GM19099 (cell line): ENCODE results near the gene GPR158.

Source experiments
- POLR2A ChIP-seq: IDR thresholded peaks from 3 replicates; pipeline ENCODE4 v1.6.1; 2011; ENCODE audit warnings: low read depth; ENCODE audit not compliant: insufficient read length; ENCODE audit errors: extremely low read depth

GPR158 gene

DNA sequence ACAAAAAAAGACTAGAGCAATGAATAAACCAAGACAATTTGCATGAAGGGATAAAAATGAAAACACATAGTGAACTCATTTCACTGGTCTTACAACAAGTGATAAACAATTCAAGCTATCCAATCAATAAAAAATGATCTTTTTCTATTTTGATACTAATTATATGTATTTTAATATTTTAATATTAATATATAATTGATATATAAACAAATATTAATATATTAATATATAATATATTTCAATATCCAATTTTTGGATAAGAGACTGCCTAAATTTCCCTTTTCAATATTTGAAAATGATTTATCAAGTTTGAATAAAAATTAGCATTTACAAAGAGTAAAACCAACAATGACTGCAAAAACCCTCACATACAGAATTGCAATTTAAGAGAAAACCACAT, 317.9 kb downstream of the GPR158 start:
- TF ChIP-seq POLR2A: no peak

DNA sequence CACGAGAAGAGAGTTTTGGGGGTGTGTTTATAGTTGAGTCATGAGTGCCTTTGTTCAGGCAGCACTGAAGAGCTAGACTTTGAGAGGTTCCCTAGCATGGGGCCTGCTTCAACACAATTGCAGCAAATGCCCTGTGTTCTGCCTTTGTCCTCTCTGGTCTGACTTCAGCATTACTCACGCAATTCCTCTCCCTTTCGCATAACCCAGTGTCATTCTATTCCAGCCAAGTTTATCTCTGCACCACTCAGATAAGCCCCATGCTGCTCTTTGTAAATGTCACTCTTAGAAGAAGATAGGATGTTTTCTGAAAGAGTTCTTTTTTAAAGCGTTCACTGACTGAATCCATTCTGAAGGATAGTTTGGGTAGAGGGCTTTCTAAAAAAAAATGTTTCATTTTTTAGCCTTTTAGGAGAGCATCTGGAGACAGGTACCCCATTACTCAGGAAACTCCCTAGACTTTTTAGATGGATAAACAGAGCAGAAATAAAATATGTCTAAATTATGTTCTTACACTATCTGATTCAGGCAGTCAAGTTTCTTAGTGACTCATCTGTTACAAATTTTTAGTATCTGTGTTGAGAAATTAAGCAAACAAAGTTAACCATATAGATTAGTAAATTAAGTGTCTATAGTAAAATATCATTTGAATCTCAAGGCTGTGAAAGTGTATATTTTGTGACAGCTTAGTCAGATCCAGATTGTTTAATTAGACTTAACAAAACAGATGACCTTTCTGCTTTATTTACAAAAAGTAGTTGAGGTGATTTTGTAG, 318.5 kb downstream of the GPR158 start:
- no peak for TF ChIP-seq POLR2A

DNA sequence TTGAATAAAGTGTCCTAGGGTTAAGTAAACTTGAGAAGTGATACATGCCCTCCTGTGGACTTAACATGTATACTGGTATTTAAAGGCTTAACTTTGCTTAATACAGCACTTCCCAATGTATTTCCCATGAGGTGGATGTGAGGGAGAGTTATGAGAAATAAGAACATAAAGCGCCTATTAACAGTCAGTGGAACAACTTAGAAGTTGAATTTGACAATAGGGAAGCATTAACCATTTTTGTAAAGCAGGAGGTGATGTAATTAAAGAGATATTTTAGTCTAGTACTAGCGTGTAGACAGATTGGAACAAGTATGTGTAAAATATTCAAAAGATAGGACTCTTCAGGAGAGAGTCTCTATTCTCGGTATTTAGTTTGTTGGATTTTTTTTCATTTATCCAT, 322.4 kb downstream of the GPR158 start:
- no peak for TF ChIP-seq POLR2A

DNA sequence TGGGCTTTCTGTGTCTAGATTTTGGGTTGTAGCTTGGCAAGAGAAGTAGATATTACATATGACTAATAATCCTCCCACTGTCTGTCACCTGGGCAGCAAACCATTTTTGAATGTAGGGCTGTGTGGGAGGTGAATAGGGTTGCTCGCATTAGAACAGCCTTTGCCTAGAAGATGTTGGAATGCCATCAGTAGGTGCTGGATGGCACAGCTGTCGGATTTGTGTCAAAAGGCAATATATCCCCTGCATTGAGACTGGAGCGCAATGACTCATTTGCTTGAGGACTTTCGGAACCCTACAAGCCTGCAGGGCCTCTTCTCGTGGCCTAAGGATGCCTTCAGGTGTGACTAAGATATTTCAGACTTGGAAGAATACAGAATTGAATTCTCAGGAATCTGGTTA, 323.8 kb downstream of the GPR158 start:
- no peak for TF ChIP-seq POLR2A

DNA sequence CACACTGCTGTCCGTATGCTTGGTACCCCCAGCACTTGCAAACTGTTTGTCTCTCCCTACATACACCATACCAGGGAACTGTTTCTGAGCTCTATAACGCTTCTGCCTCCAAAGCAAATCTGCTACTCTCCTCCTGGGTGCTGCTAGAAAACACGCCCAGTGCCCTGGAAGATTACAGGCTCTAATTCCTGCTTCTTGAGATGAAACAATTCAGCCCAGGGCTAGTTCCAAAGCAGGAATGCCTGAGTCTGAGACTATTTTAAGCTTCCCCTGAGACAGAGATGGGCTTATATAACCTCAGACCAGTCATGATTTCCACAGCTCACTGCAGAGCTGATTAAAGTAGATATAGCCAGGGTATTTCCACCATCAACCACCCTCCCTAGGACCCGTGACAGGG, 327.1 kb downstream of the GPR158 start:
- TF ChIP-seq POLR2A: no peak

DNA sequence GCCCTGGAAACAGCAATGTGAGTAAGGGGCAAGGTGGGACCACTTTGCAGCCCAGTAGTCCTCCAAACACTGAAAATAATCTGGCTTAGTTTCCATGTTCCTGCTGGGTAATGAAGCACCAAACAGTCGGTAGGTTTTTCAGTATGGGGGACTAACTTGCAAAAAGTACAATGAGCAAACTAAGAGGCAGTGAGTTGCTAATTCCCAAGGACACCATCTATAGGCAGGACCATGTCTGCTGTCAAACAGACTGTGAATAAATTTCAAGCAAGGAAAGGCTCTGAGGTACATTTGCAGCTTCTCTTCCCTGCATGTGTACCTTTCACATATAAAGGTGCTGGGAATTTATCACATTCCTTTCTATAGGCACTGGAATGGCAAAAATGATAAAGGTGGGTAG, 327.7 kb downstream of the GPR158 start:
- TF ChIP-seq POLR2A: no peak

DNA sequence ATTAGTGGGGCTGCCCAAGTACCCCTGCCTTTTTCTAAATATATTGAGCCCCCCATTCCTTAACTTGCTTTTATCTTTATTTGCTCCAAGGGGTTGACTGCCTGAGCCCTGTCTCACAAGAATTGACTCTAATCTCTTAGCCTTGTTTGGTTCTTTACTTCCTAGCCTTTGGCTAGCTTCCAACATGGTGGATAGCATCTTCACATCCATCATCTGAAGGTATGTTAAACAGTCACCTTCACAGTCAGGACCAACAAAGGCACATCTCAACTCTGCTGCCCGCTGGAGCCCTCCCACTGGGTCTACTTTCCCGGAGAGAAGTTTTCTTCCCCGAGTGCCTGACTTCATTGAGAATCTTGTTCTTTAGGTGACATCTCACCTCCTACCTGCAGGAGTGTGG, 329.5 kb downstream of the GPR158 start:
- TF ChIP-seq POLR2A: no peak

DNA sequence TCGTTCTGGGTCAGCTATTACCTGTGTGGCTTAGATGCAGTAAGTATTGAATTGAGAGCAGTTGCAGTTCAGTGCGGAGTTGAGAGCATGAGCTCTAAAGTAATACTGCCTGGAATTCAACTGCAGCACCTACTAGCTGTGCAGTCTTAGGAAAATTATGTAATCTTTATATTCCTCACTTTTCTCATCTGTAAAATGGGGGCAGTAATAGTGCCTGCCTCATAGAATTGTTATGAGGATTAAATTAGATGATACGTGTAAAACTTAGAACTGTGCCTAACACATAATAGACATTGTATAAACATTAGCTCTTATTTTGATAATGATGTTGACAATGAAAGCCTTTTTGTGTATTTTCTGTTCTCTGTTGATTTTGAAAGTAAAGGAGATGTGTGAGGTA, 330.0 kb downstream of the GPR158 start:
- TF ChIP-seq POLR2A: no peak

DNA sequence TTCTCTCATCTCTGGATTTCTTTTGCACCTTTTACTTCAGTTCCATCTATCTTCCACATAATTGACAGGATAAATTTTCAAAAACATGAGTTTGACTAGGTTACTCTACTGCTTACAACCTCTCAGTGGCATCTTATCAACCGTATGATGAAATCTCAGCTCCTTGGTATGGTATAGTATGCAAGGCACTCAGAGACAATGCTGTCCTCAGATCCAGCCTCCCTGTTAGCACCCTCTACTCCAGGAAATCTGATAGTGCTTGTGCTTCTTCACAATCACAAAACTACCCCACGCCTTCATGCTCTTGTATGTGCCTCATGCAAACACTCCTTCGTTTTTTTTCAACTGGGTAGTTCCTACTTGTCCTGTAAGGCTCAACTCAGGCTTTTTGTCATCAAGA, 330.7 kb downstream of the GPR158 start:
- no peak for TF ChIP-seq POLR2A

DNA sequence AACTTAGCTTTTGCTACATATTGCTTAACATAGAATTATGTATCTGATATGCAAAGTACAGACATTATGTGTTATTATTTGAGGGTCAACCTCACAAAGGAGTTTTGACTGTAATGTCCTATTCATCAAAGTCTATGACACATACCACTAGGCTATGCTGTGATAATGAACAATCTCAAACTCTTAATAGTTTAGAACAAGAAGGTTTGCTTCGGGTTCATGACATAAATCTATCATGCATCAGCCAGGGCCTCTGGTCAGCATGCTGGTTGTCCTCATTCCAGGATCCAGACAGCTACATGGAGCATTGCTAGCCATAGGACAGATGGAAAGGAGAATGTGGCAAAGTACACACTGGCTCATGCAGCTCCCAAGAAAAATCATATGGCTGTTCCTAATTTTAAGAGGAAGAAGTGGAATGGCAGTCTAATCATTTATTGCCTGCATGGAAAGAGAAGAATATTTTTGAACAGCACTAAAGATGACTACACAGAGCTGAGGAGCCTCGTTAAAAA, 332.1 kb downstream of the GPR158 start:
- TF ChIP-seq POLR2A: no peak

DNA sequence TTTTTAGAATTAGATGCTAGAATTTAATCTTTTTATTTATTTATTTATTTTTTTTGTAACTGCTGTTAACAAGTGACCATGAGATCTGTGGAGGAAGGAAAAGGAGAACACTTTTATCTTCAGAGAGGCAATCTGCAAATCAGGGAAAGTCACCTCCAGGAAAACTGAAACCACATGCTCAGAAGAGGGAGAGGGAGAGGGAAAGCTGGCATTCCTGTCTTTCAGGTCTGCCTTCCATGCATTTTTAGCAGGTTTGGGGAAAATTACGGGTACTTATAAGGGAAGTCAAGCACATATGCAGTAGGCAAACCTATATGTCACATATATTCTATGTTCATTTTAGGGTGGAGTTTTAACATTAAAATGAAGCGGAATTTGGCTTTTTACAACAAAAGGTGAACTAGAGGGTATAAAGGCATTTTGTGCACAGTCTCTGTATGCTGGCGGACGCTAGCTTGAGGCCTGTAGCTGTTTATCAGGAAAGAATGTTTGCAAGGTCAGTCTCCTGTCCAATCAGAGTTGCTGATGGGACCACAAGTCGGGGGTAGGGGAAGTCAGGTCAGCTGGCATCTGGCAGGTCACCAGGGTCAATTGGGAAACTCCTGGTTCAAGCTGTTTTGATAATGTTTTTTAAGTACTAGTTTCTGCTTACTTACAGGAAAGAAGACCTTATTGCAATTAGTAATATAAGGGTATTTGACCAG, 333.5 kb downstream of the GPR158 start:
- no peak for TF ChIP-seq POLR2A

DNA sequence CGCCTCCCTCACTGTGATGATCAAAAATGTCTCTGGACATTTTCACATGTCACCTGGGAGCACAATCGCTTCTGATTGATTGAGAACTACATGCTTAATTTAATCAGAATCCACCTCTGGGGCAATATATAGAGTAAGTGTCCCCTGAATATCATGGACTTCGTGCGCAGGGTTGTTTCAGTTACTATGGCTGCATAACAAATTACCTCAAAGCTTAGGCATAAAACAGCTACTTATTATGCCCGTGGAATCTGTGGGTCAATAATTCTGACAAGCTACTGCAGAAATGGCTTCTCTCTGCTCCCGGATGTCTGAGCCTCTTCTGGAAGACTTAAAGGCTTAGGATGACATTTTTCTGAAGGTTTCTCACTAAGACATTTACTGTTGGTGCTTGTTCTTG, 334.4 kb downstream of the GPR158 start:
- TF ChIP-seq POLR2A: no peak

DNA sequence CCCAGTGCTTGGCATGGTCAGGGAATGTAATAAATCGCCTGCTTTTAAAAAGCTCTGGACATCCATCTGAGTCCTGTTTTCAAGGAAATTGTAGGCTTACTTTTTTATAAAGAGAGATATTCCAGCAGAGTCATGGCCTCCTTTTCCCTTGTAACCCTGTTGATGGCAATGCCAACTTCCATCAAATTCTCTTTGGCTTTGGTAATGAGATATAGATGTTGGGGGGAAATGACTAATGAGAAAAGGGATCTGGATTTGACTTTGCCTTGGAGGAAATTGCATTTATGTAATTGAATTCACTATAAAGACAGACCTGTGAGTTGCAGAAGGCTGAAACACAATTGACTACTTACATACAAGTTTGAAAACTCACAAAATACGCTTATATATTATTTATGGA, 347.5 kb downstream of the GPR158 start:
- TF ChIP-seq POLR2A: no peak

DNA sequence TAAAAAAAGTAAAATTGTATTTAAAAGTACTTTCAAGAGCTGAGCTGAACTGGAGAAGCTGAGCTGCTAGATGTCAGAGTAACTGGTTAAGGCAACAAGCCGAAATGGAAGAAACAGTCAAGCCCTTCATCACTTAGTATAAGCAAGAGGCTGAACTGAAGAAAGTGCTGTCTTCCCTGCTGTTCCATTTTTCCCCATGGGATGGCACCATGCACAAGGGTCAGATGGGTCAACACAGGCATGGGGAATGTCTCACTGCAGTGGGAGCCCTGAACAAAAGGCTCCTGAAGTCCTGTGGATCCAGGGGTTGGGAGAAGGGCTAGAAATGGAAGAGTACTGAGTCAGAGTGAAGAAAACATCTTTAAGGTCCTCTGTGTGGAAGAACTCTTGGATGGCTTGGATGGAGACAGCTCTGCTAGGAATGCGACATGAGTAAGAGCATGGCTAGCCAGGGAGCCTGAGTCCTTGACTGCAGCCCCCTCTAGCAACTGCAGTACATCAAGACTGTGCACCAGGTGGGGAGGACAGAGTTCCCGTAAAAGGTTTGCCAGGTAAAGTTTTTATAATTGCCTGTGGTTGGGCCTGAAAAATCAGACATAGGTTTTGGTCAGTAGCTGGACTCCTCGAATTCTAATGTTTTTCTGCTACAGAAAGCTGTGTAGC, 348.3 kb downstream of the GPR158 start:
- TF ChIP-seq POLR2A: no peak

DNA sequence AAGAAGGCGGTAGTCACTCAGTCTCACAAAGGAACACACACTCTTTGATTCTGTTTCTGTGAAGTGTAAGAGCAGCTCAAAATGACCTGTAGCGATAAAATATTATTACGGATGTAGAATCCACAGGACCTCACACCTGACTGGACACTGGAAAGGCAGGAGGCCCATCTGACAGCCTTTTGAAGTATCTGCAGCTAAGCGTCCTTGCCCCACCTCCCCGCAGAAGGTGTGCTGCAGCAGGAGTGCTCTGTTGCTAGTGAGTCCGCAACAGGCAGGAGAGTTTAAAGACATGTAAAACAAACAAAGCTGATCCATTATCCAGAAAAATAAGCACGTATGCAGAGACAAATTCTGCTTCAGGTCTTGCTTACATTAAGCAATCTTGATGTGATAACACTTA, 355.5 kb downstream of the GPR158 start:
- TF ChIP-seq POLR2A: no peak
